CD4-positive, alpha-beta T cell treated with Interleukin-15 for 4 hours (primary cell): ENCODE data around the gene BTBD16.

Experiments
- DNase-seq: peaks from one replicate; pipeline ENCODE4 v3.0.0-alpha.2; 2020; ENCODE audit warnings: low spot score

The BTBD16 gene

GRCh38 chr10:122294511-122295450, 23.7 kb downstream of the BTBD16 start:
- no peak for DNase-seq

GRCh38 chr10:122295451-122295809, 24.3 kb downstream of the BTBD16 start:
- DNase-seq: no peak

GRCh38 chr10:122296363-122297120, 25.4 kb downstream of the BTBD16 start:
- no peak for DNase-seq

- DNase-seq: no peak
These were observed 26.5 kb downstream of the BTBD16 start for GRCh38 chr10:122297583-122297982.

GRCh38 chr10:122298206-122298597, 27.1 kb downstream of the BTBD16 start:
- no peak for DNase-seq

GRCh38 chr10:122298598-122299301, 27.7 kb downstream of the BTBD16 start:
- DNase-seq: peak; percentile 53

- DNase-seq: no peak
These were observed 28.5 kb downstream of the BTBD16 start for GRCh38 chr10:122299423-122300075.

- no peak for DNase-seq
These were observed 30.1 kb downstream of the BTBD16 start for GRCh38 chr10:122301055-122301810.

- no peak for DNase-seq
These were observed 30.7 kb downstream of the BTBD16 start for GRCh38 chr10:122301811-122302115.

GRCh38 chr10:122302315-122302714, 31.2 kb downstream of the BTBD16 start:
- DNase-seq: no peak

GRCh38 chr10:122303271-122304053, 32.4 kb downstream of the BTBD16 start:
- DNase-seq: no peak

- DNase-seq: no peak
These were observed 33.0 kb downstream of the BTBD16 start for GRCh38 chr10:122304054-122304579.

- DNase-seq: no peak
These were observed 35.2 kb downstream of the BTBD16 start for GRCh38 chr10:122306282-122306681.

GRCh38 chr10:122306744-122307143, 35.6 kb downstream of the BTBD16 start:
- DNase-seq: no peak

GRCh38 chr10:122307669-122308416, 36.7 kb downstream of the BTBD16 start:
- no peak for DNase-seq

GRCh38 chr10:122308417-122309141, 37.5 kb downstream of the BTBD16 start:
- DNase-seq: no peak

- no peak for DNase-seq
These were observed 39.4 kb downstream of the BTBD16 start for GRCh38 chr10:122310311-122311050.

- no peak for DNase-seq
These were observed 39.9 kb downstream of the BTBD16 start for GRCh38 chr10:122311051-122311410.
